Measurements from ENCODE around the gene DDIT3. TPM values are rescaled to one million over a fixed set of nuclear protein-coding genes. Genes with fewer than 3 reads are reported as not detected.
A peak's percentile ranks its signal among the peaks of the same experiment; 100 is the strongest.
"Not testable (repeated sequence)": the region's sequence is repeated elsewhere in the genome, so short reads cannot be mapped to it uniquely, and the experiment has no call there.

The DDIT3 gene
- total RNA-seq, 1 donor from 2014 or later = 213 TPM

DNA sequence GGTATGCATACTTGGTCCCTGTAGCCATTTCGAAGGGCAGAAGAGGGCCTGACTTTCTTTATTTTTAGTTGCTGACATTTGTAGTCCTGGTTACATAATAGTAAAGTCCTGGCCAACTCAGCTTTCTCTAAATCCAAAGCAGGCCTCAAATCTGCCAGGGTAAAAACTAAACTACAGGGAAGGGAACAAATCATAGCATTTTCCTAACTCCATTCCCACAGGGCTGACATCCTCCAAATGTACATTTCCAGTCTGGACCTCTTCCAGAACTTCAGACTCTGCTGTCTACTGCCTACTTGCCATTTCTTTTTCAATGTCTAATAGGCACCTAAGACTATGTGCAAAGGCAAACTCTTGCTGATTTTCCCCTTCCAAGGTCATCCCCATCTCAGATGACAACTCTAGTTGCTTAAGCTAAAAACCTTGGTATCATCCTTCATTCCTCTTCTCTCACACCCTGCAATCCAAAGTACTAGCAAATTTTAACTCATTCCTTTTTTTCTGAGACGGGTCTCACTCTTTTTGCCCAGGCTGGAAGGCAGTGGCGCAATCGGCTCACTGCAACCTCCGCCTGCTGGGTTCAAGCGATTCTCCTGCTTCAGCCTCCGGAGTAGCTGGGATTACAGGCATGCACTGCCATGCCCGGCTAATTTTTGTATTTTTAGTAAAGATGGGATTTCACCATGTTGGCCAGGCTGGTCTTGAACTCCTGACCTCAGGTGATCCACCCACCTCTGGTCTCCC is 2.0 kb downstream of the DDIT3 start:
- Histone ChIP-seq H3K4me3 (ENCODE audit: low read depth, low read length) (peak overlapping the region; percentile 99), H3K36me3 (ENCODE audit: control insufficient read depth, insufficient read depth, low read length) (peaks cover 34% of the 10 kb centered on the region), H3K27me3 (ENCODE audit: control insufficient read depth, insufficient read depth, low read length) (no peaks in the 10 kb centered on the region)
- DNase-seq (ENCODE audit: low read depth) (no peak), FAIRE-seq (no peak)
- TF ChIP-seq, protein P1, sequence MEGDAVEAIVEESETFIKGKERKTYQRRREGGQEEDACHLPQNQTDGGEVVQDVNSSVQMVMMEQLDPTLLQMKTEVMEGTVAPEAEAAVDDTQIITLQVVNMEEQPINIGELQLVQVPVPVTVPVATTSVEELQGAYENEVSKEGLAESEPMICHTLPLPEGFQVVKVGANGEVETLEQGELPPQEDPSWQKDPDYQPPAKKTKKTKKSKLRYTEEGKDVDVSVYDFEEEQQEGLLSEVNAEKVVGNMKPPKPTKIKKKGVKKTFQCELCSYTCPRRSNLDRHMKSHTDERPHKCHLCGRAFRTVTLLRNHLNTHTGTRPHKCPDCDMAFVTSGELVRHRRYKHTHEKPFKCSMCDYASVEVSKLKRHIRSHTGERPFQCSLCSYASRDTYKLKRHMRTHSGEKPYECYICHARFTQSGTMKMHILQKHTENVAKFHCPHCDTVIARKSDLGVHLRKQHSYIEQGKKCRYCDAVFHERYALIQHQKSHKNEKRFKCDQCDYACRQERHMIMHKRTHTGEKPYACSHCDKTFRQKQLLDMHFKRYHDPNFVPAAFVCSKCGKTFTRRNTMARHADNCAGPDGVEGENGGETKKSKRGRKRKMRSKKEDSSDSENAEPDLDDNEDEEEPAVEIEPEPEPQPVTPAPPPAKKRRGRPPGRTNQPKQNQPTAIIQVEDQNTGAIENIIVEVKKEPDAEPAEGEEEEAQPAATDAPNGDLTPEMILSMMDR (IDR thresholded peaks at IDR 0.05; ENCODE audit: insufficient read depth, low read length, severe bottlenecking) = no peak

DNA sequence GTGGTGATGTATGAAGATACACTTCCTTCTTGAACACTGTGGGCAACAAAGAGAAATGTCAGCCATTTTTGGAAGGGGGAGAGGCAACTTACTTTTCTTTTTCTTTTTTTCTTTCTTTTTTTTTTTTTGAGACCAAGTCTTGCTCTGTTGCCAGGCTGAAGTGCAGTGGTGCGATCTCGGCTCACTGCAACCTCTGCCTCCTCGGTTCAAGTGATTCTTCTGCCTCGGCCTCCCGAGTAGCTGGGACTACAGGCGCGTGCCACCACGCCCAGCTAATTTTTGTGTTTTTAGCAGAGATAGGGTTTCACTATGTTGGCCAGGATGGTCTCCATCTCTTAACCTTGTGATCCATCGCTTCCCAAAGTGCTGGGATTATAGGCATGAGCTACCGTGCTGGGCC is 2.6 kb downstream of the DDIT3 start:
- H3K36me3 ChIP-seq (ENCODE audit: control insufficient read depth, insufficient read depth, low read length) = peaks cover 37% of the 10 kb centered on the region
- H3K4me3 ChIP-seq (ENCODE audit: low read depth, low read length); FAIRE-seq; DNase-seq (ENCODE audit: low read depth); H3K27me3 ChIP-seq (ENCODE audit: control insufficient read depth, insufficient read depth, low read length): not testable (repeated sequence)

DNA sequence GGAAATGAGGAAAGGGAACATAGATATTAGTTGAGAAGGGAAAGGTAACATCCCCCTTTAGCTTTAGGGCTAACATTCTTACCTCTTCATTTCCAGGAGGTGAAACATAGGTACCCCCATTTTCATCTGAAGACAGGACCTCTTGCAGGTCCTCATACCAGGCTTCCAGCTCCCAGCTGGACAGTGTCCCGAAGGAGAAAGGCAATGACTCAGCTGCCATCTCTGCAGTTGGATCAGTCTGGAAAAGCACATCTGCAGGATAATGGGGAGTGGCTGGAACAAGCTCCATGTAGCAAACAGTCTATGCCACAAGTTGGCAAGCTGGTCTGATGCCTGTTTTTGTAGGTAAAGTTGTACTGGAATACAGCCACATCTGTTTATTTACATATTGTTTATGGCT is 3.1 kb downstream of the DDIT3 start:
- FAIRE-seq (no peak), DNase-seq (ENCODE audit: low read depth) (peak; percentile 17)
- Histone ChIP-seq H3K36me3 (ENCODE audit: control insufficient read depth, insufficient read depth, low read length) (peaks cover 39% of the 10 kb centered on the region), H3K4me3 (ENCODE audit: low read depth, low read length) (no peak overlapping the region), H3K27me3 (ENCODE audit: control insufficient read depth, insufficient read depth, low read length) (no peaks in the 10 kb centered on the region)
- TF ChIP-seq, protein P1 (IDR thresholded peaks at IDR 0.05; ENCODE audit: insufficient read depth, low read length, severe bottlenecking) = no peak

DNA sequence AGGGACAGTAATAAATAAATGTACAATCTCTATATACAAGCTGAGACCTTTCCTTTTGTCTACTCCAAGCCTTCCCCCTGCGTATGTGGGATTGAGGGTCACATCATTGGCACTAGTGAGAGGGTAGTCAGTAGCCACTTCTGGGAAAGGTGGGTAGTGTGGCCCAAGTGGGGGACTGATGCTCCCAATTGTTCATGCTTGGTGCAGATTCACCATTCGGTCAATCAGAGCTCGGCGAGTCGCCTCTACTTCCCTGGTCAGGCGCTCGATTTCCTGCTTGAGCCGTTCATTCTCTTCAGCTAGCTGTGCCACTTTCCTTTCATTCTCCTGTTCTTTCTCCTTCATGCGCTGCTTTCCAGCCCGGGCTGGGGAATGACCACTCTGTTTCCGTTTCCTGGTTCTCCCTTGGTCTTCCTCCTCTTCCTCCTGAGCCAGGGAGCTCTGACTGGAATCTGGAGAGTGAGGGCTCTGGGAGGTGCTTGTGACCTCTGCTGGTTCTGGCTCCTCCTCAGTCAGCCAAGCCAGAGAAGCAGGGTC is 3.6 kb downstream of the DDIT3 start:
- TF ChIP-seq, protein P1 (IDR thresholded peaks at IDR 0.05; ENCODE audit: insufficient read depth, low read length, severe bottlenecking) = no peak
- DNase-seq (ENCODE audit: low read depth) (no peak), FAIRE-seq (no peak)
- H3K27me3 ChIP-seq (ENCODE audit: control insufficient read depth, insufficient read depth, low read length) = no peaks in the 10 kb centered on the region
- peaks cover 43% of the 10 kb centered on the region for H3K36me3 ChIP-seq (ENCODE audit: control insufficient read depth, insufficient read depth, low read length)
- no peak overlapping the region for H3K4me3 ChIP-seq (ENCODE audit: low read depth, low read length)

DNA sequence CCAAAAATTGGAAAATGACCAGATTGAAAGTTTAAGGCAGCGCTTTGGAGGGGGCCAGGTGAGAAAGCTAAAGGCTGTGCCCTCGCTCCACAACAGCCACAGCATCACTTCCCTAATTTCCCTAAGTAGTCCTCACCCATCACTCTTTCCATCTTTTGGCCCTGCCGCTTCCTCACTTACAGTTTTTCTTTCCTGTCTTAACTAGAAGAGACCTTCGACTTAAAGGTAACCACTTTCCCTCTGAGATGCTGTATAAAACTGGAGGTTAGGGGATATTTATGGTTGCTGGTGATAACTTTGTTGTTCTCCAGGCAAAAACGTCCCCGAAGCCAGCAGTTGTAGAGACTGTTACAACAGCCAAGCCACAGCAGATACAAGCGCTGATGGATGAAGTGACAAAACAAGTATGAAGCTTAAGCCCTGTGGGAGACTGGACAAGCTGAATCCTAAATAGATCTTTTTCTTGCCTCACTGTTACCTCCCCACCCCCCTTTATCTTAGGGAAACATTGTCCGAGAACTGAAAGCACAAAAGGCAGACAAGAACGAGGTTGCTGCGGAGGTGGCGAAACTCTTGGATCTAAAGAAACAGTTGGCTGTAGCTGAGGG is 4.3 kb downstream of the DDIT3 start:
- H3K27me3 ChIP-seq (ENCODE audit: control insufficient read depth, insufficient read depth, low read length) = no peaks in the 10 kb centered on the region
- TF ChIP-seq, protein P1 (IDR thresholded peaks at IDR 0.05; ENCODE audit: insufficient read depth, low read length, severe bottlenecking) = no peak
- no peak overlapping the region for H3K4me3 ChIP-seq (ENCODE audit: low read depth, low read length)
- H3K36me3 ChIP-seq (ENCODE audit: control insufficient read depth, insufficient read depth, low read length) = peaks cover 48% of the 10 kb centered on the region
- DNase-seq (ENCODE audit: low read depth) = no peak
- FAIRE-seq = no peak

DNA sequence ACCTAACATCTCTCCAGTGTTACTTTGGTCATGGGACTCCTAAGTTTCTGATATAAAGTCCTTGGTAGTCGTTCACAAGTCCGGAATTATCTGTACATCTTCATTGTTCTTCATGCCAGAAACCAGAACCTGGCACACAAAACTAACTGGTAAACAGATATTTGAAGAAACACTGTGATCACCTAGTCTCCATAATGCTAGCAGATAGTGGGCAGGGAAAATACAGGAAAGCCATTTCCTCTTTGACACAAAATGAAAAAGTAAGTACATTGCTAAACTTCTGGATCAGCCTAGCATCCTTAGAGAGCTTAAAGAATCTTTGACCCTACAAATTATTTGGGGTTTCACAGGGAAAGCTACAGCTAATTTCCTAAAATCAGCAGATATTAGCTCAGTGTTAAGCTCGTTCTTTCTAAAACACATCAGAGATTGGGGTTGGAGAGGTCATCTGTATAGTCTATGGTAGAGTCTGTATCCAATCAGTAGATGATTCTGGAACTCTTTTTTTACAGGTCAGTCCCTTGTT is 4.8 kb downstream of the DDIT3 start:
- no peak for FAIRE-seq

More for the DNA sequence above, 4.8 kb downstream of the DDIT3 start:
- TF ChIP-seq, protein P1 (IDR thresholded peaks at IDR 0.05; ENCODE audit: insufficient read depth, low read length, severe bottlenecking) = no peak
- no peak for DNase-seq (ENCODE audit: low read depth)
- Histone ChIP-seq H3K27me3 (ENCODE audit: control insufficient read depth, insufficient read depth, low read length) (no peaks in the 10 kb centered on the region), H3K4me3 (ENCODE audit: low read depth, low read length) (no peak overlapping the region), H3K36me3 (ENCODE audit: control insufficient read depth, insufficient read depth, low read length) (peaks cover 51% of the 10 kb centered on the region)

Measured in bronchial epithelial cell (primary cell).